NAMALWA (cell line): ENCODE results near the gene LHFPL3.
"Not testable (repeated sequence)": the region's sequence is repeated elsewhere in the genome, so short reads cannot be mapped to it uniquely, and the experiment has no call there.

Source experiments
- DNase-seq: peaks from one replicate; pipeline ENCODE4 v3.0.0-alpha.2; 2015; ENCODE audit warnings: low spot score

LHFPL3 gene

DNA sequence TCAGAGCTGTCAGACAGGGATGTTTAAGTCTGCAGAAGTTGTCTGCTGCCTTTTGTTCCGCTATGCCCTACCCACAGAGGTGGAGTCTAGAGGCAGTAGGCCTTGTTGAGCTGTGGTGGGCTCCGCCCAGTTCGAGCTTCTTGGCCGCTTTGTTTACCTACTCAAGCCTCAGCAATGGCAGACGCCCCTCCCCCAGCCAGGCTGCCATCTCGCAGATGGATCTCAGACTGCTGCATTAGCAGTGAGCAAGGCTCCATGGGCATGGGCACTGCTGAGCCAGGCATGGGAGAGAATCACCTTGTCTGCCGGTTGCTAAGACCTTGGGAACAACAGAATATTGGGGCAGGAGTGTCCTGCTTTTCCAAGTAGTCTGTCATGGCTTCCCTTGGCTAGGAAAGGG, 267.2 kb downstream of the LHFPL3 start:
- not testable (repeated sequence) for DNase-seq

DNA sequence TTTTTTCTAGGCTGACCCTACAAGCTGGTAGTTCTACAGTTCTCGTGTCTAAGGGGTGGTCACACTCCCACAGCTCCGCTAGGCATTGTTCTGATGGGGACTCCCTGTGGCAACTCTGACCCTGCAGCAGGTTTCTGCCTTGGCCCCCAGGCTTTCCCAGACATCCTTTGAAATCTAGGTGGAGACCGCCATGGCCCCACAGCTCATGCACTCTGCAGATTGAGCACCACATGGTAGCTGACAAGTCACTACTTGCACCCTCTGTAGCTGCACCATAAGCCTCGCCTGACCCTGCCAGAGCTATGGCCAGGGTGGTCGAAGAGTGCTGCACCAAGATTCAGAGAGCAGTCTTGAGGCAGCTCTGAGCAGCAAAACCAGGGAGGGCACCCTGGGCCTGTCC, 275.6 kb downstream of the LHFPL3 start:
- DNase-seq, result no peak

GRCh38 chr7:104604706-104605105, 276.3 kb downstream of the LHFPL3 start:
- no peak for DNase-seq

- DNase-seq, result no peak
These were observed 292.9 kb downstream of the LHFPL3 start for GRCh38 chr7:104621321-104621720.

DNA sequence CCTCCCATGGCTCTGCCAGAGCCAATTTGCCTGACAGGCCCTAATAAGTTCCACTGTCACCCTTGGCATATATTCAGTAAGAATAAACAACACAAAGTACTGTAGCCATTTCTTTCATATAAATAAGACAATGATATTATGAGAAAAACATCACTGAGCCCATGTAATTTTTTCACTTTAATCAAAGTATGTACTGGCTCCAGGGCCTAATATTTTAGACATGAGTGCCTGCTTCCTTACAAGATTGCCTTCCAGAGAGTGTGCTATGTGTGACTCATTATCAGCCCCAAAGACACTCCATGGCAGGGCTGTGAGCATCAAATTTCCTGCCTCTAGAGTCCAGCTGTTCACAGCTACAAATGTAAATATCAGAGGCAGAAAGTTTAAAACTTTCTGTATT, 297.6 kb downstream of the LHFPL3 start:
- no peak for DNase-seq

DNA sequence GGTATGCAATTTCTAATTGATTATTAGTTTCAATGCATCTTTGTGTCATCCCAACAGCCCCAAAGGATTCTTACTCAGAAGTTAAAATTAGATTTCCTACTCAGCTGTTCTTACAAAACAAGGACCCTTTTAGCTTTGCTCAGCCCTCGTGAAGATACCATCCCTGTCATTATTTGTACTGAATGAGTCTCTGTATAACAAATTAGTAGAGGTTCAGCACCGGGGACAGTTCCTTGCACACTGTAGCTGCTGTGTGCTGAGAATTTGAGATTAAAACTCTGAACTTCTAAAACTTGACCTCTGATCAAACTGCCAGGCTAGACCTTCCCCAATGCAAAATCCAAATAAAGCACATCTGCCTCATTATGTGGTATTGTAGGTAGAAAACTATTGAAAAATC, 299.1 kb downstream of the LHFPL3 start:
- peak; percentile 34 for DNase-seq

DNA sequence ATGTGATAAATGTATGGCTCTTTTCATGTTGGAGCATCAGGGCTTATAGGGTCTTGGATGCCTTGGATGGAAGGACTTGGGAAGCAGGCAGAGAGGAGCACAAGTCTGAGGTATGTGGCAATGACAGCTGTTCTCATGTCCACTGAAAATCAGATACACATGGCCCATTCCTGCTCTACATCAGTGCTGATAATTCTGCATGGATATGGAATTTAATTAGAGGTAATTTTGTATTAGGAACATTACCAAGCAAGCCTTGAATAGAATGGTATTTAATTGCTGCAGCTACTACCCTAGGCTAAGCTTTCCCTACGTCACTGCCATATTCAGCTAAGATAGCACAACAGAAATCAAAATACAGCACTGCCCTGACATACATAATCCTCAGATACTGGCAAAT, 299.6 kb downstream of the LHFPL3 start:
- DNase-seq, result no peak

GRCh38 chr7:104629408-104629807, 301.0 kb downstream of the LHFPL3 start:
- no peak for DNase-seq

GRCh38 chr7:104640506-104640905, 312.1 kb downstream of the LHFPL3 start:
- DNase-seq, result no peak

DNA sequence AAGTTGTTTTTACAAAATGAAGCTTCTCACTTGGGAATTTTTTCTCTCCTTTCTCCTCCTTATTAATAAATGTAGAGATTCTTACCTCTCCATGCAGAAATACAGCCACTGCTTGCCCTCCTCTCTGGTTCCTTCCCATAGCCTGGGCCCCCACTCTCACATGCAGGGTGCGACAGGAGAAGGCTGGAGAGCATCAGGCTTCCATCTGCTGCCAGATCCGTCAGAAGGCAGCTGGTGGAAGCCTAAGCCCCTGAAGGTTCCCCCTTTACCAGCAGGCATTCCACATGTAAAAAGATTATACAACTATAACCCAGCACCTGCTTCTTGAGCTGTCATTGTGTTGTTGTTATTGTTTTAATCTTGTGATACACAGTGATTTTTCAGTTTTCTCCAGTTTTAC, 314.2 kb downstream of the LHFPL3 start:
- no peak for DNase-seq

GRCh38 chr7:104643587-104644217, 315.3 kb downstream of the LHFPL3 start:
- peak; percentile 50 for DNase-seq

DNA sequence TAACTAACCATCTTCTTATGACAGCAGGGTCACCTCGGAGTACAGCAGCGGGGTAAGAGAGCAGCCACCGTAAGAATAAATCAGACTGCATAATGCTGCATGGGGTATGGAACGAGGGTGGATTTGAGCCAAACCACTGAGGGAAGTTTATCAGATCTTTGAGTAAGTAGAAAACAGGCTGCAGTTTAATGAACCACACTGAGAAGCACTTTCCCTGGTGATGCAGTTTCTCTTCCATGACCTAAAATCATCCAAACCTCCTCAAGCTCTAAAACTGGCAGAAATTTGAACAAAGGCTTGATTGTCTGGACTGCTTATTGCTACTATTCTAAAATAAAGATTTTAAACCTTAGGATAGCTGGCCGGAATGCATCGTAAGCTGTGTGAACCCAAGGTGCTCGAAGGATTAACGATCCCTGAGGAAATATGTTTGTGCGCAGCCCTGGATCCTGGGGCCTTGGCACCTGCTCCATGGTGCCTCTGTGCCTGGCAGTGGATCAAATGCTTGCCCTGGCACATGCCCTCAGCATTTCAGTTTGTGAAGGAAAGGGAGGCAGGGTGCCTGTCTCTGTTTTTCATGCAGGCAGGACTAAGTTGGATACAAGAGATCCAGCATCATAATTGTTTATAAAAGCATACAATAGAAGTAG, 322.7 kb downstream of the LHFPL3 start:
- DNase-seq, result no peak

DNA sequence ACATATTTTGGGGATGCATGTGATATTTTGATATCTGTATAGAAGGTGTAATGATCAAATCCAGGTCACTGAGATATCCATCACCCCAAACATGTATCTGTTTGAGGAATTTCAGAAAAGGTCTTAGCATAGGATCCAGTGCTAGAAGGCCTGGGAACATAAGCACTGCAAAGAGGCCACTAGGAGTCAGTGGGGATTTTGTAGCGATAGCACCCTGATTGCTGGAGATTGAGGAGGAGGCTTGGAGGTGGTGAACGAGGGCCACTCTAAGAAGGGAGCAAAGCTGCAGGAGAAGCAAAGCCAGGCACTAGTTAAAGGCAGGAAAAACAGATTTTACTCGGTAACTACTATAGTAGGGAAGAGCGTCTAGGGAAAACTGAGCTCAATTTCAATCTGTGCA, 324.0 kb downstream of the LHFPL3 start:
- DNase-seq, result no peak

DNA sequence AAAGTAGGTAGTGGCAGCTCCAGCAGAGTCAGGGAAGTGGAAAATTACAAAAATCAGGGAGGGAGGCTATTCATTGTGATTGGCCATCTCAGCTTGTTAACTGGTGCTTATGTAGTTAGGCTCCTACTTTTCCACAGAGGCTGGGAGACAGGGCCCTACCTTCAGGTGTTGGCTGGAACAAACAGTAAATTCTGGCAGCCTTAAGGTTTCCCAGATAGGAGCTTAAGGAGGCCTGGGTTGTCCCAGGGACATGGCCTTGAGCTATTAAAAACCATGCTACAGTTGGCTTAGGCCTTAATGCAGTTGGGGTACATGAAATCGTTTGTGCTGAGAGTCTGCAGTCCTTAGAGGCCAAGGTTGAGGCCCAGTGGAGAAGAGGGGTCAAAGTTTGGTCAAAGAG, 324.5 kb downstream of the LHFPL3 start:
- no peak for DNase-seq

DNA sequence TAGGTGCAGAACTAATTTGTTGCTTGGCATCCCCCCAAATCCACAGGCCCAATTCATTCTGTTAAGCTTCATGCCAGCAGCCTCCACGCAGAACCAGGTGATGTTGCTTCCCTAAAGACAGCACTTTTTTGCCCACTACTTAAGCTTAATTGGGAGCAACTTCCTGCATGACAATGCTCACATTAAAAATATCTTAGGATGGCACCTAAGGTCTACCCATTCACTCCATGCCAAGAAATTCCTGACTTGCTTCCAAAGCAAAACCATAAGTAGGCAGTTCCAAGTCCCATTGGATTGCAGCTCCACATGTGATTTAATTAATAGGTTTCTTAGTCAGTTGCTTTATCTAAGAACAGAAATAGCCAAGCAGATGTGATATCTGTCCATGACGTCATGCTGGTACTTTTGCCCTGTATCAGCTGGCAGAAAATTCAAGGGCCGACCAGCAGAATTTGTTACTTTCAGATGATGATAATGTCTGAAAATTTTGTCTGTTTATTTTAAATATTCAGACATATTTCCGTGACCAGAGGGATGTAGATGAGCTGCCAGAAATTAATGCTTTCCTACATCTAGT, 325.5 kb downstream of the LHFPL3 start:
- no peak for DNase-seq

- no peak for DNase-seq
These were observed 327.2 kb downstream of the LHFPL3 start for GRCh38 chr7:104655592-104655991.

DNA sequence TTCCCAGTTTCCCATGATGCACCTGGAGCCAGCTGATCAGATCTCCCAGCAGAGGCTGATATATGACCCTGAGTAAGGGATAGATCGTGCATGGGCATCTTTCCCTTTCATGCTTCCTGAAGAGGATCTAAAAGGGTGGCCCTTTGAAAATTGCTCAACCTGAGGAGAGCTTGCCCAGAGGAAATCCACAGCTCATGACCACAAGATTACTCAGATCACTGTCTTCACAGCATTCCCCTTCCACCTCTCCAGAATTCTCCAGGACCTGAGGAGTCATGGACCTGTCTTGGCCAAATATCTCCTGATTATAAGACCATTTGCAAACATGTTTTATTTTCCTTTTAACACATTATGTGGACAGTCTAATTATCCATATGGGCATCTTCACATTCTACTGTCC, 328.1 kb downstream of the LHFPL3 start:
- DNase-seq, result no peak

- no peak for DNase-seq
These were observed 328.7 kb downstream of the LHFPL3 start for GRCh38 chr7:104657134-104657533.

GRCh38 chr7:104661575-104661974, 333.2 kb downstream of the LHFPL3 start:
- no peak for DNase-seq

GRCh38 chr7:104664648-104665047, 336.2 kb downstream of the LHFPL3 start:
- no peak for DNase-seq

DNA sequence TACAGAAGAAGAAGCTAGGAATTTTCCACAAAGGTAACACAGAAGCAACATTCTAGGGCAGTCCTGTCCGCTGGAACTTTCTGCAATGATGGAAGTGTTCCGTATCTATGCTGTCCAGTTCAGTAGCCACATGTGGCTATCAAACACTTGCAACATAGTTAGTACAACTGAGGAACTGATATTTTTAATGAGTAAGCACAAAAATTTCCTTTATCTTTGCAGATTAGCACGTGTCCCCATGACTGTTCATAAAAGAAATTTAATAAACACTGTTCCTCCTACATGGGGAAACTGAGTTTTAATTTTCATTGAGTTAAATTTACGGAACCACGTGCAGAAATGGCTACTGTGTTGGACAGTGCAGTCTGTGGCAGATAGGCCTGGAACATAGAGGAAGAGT, 349.2 kb downstream of the LHFPL3 start:
- DNase-seq, result no peak

- DNase-seq, result no peak
These were observed 350.7 kb downstream of the LHFPL3 start for GRCh38 chr7:104679085-104679484.

- DNase-seq, result no peak
These were observed 357.9 kb downstream of the LHFPL3 start for GRCh38 chr7:104686286-104686685.

DNA sequence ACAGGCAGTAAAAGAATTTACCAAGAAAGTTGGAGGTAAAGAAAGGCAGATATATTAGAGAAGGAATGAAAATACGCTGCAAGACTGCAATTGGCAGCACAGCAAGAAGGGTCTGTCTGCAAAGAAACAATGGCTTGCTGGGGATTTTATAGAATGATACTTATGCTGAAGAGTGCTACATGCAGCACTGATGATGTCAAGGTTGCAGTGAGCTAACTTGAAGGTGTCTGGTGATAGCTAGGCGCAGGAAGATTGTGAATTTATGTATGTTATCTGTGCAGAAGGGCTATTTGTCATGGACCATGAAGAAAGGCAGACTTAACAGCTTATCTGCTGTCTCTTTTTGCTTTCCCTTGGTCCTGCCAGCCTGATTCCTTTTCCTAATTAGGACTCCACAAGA, 366.3 kb downstream of the LHFPL3 start:
- DNase-seq, result no peak
